AG09319 (cell line): ENCODE results near the gene ZBTB4.

Source experiments
- DNase-seq: peaks from one replicate; pipeline ENCODE4 v3.0.0-alpha.2; 2010; ENCODE audit warnings: low read depth; ENCODE audit errors: extremely low read depth
- CTCF ChIP-seq: IDR thresholded peaks from 2 replicates; pipeline ENCODE4 v1.5.1; 2011; ENCODE audit warnings: low read depth, mild to moderate bottlenecking, inconsistent platforms, low read length, moderate library complexity

The ZBTB4 gene

GRCh38 chr17:7512824-7513540 is 33.6 kb upstream of the ZBTB4 start:
- no peak for DNase-seq
- TF ChIP-seq CTCF: no peak

- no peak for TF ChIP-seq CTCF
Observed at GRCh38 chr17:7512105-7512504, 32.7 kb upstream of the ZBTB4 start.

GRCh38 chr17:7511108-7511507 is 31.7 kb upstream of the ZBTB4 start:
- DNase-seq: no peak
- no peak for TF ChIP-seq CTCF

More at GRCh38 chr17:7512105-7512504, 32.7 kb upstream of the ZBTB4 start:
- no peak for DNase-seq

- DNase-seq: no peak
- no peak for TF ChIP-seq CTCF
Observed at GRCh38 chr17:7509937-7510336, 30.5 kb upstream of the ZBTB4 start.

GRCh38 chr17:7508846-7509245 is 29.4 kb upstream of the ZBTB4 start:
- DNase-seq: no peak
- TF ChIP-seq CTCF: no peak

- DNase-seq: no peak
- no peak for TF ChIP-seq CTCF
Observed at GRCh38 chr17:7508145-7508544, 28.7 kb upstream of the ZBTB4 start.

GRCh38 chr17:7503521-7503920 is 24.1 kb upstream of the ZBTB4 start:
- no peak for DNase-seq
- TF ChIP-seq CTCF: no peak
